HG03439 (cell line): ENCODE measurements around the gene FRMD6.

ENCODE experiments used
- ATAC-seq: cut with Tn5 transposase; IDR thresholded peaks from one replicate; pipeline ENCODE4 v1.9.1; 2021; ENCODE audit warnings: mild to moderate bottlenecking, moderate library complexity; ENCODE audit not compliant: unreplicated experiment

FRMD6 gene

GRCh38 chr14:51651388-51652167 is at the start of gene FRMD6:
FRMD6 (plus strand) TSS chr14:51651910; CDS start chr14:51689837, 37,927 bp downstream.
- ATAC-seq: peak; percentile 69

GRCh38 chr14:51602310-51602709 is 49.4 kb upstream of the FRMD6 start:
- ATAC-seq: peak; percentile 57

- ATAC-seq: no peak
Measured at GRCh38 chr14:51603495-51603894, 48.2 kb upstream of the FRMD6 start.

DNA sequence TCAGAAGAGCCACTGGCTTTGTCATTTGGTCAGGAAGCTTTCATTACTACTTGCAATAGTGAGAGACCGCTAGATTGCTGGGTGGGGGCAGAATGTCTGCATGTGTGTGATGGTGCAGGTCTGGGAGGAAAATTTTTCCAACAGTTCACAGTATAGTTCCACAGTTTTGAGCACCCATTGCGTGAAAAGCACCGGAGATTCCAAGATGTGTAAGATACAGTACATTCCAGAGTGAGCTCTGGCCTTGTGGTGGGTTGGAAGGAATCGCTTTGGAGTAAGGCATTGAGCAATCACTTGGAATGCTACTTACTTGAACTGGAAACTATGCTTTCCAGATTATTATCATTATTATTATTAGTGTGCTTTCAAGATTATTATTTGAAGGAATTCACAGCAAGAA is 47.6 kb upstream of the FRMD6 start:
- ATAC-seq: no peak

DNA sequence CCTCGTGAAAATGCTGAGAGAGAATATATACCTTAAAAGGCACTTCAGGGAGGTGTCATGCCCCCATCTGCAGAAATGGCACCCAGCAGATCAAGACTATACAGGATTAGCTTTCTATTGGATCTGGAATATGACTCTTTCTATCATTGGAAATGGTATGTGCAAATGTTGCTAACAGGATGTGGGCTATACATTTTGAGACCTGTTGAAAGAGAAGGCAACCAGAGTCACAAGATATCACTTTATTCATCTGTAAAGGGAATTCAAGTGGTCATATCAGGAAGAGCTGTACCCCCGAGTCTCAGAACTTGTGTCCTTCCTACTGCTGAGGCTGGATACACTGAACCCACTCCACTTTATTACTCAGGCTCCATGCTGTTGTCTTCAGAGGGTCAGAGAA is 46.1 kb upstream of the FRMD6 start:
- no peak for ATAC-seq

DNA sequence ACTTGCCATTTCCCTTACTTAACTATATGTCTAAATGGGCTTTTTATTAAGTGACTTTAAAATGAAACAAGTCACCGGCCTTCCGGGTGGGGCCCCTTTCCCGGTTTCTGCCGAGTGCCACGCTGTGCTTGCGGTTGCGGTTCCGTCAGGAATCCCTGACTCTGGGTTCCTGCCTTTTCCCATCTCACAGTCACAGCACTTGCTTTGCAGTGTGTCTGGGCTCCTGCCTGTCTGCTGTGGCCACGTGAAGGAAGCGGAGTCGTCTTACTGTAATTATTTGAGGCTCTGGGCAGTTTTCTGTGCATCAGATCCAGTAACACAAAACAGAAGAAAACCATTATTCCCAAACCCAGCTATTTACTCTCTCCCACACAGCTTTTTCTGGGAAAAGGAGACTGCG is 44.0 kb upstream of the FRMD6 start:
- ATAC-seq: no peak

DNA sequence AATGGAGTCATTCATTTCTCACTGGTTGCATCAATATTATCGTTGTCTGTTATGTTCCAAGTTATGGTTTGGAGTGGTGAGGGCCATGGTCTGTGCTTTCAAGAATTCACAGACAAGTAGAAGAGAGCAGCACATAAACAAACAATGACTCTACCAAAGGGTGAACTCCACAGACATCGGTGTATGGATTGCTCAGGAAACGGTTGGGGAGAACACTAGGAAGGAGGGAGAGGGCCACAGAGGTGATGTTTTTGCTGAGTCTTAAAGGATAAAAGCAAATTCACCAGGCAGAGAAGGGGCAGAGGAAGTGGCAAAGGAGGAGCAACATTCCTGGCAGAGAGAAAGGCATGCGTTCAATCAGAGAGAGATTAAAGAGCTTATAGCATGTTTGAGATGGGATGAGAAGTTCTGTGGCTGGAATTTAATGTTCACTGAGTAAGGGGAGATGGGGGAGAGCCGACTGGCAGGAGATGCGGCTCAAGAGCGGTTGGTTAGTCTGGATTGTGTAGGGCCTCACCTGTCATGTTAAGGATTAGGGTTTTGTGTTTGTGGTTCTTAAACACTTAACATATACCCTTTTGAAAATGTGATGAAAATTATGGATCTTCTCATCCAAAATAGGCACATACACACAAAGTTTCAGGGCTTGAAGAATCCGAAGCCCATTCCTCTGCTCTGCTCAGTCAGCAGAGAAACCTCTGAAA is 42.3 kb upstream of the FRMD6 start:
- no peak for ATAC-seq

- peak; percentile 79 for ATAC-seq
Measured at GRCh38 chr14:51609955-51610283, 41.8 kb upstream of the FRMD6 start.

DNA sequence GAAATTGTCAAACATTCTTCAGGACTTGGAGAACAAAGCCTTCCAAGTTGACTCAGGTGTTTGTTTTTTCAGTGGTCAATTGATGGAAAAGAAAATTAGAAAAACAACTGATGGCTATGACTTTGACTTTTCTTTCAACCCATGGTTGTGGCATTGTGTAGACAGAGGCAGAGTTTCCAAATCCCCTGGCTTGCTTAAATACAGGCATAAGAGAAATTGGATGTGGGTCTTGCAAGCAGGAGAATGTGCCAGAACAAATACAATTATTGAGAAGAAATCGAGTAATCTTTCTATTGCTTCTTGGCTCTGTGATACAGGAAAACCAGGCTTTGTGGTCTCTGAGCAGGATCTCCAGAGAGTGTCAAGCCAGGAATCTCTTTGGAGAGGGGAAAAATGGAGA is 40.9 kb upstream of the FRMD6 start:
- ATAC-seq: no peak

DNA sequence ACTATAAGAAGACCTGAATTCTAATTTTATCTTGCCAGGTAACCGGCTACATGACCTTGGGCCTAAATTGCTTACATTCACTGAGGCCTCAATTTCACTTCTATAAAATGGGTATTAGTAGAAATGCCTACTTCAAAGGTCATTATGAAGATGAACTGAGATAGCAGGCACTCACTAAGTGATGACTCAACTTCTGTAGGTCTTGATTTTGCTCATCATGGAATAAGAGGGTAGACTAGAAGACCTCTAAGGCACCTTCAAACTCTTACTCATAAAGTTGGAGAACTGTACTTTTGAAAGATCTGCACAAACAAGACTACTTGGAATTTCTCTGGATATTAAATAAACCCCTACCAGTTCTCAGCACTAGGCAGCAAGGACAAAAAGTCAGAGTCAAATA is 39.3 kb upstream of the FRMD6 start:
- peak; percentile 42 for ATAC-seq

GRCh38 chr14:51613416-51613815 is 38.3 kb upstream of the FRMD6 start:
- ATAC-seq: no peak

- ATAC-seq: no peak
Measured at GRCh38 chr14:51614707-51615106, 37.0 kb upstream of the FRMD6 start.

GRCh38 chr14:51616256-51616655 is 35.5 kb upstream of the FRMD6 start:
- ATAC-seq: no peak

DNA sequence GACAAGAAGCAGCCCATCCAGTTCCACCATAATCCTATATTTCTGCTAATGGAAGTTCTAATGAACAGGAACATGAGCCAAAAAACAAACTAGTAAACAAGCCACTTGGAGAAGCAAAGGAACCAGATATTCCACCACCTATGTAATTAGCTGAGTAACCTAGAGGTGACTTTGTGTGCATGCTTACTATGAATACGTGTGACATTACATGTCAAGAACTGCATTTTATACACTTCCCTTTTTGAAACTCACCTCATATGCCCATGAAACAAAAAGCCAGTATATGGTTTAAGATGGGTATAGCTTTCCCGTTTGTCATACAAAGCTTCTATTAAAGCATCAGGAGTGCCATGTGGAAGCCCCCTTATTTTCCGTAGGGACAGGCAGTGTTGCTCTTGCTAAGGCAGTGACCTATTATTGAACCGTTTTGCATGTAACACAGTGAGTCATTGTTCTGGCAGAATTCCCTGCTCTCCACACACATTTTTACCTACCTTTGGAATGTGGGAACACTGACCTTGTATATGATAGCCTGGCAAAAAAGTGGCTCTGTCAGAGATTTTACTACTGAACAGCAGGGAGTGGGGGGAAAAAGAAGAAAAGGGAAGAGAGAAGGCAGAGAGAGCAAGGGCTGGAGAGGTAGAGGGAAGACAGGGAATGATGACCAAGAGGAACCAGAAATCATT is 34.8 kb upstream of the FRMD6 start:
- no peak for ATAC-seq

GRCh38 chr14:51619561-51619960 is 32.1 kb upstream of the FRMD6 start:
- no peak for ATAC-seq

GRCh38 chr14:51620056-51620455 is 31.7 kb upstream of the FRMD6 start:
- no peak for ATAC-seq

- peak; percentile 47 for ATAC-seq
Measured at GRCh38 chr14:51621654-51622053, 30.1 kb upstream of the FRMD6 start.

DNA sequence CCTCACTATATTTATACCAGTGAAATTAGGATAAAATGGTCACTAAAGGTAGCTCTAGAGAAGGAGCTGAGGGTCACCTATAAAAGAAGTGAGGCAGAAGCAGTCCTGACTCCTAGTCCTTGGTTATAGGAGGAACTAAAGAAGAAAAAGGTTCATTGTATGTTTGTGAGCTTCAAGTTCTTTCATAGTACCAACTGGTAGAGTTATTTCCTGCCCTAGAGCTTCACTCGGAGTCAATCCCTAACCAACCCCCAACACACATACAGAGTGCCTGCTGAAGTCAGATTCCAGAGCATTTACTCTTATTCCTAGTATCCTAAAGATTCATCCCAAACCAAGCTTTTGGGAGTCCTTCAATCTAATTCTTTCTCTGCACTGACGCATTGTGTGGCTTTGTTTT is 29.3 kb upstream of the FRMD6 start:
- no peak for ATAC-seq

DNA sequence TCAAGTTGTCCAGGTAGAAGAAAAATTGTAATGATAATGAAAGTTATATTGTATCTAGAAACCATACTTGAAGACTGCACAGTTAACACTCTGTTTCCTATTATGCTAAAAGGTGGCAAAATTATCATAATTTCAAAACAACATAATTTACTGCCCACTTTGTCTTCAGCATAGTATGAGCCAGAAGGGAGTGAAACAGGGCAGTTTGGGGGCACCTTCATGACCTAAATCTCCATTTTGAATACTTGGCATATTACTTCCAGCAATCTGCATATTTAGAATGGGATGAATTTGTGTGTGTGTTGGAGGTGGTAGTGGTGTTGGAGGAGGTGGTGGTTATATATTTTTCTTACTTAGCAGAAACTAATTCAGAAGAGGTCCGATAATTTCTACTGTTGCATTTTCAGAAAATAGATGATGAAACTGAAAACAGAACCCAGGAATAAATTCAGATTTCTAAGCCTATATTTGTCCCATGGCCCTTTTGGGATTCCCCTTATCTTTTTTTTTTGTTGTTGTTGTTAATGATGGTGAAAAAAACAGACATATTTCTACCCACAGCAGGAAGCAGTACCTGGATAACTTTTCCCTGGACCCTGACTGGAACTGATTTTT is 26.6 kb upstream of the FRMD6 start:
- ATAC-seq: no peak

GRCh38 chr14:51626185-51626584 is 25.5 kb upstream of the FRMD6 start:
- no peak for ATAC-seq

DNA sequence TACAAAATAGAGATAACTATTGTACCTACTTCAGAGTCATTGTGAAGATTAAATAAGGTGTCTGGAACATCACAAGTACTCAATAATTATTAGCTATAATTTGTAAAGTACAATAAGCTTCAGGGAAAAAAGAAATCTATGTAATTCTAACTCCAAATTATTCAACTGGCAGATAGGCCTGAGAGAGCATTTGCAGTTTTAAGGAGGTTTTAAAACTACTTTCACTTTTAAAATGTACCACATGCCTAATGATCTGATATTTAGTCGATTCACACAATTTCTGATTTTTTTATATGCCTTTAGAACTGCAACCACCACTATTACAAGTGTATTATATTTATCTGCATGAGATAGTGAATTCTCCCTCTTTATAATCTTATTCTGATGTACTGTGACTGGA is 24.9 kb upstream of the FRMD6 start:
- no peak for ATAC-seq

DNA sequence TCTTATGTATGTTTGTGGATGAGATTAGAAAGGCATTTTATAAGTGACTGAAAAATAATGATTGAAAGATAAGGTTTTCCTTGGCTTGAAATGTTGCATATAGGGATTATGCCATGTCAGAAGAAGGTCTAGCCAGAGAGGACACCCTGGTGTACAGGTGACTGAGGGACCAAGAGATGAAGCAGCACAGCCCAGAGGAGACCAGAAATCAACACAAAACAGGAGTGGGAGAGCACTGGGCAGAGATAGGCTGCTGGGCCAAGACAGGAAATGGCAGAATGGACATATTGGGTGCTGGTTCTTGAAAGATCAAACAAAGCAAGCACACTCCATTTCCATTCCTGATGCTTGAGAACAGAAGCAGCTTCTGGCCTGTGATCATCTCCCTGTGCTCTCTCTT is 24.4 kb upstream of the FRMD6 start:
- no peak for ATAC-seq
